Ishikawa (cell line): ENCODE measurements around the gene DPYSL4.

ENCODE experiments used
- CEBPB ChIP-seq: IDR thresholded peaks from 2 replicates; pipeline ENCODE4 v1.6.1; 2012
- CREB1 ChIP-seq: IDR thresholded peaks from 2 replicates; pipeline ENCODE4 v1.6.1; 2012; ENCODE audit warnings: low read depth
- EP300 ChIP-seq: IDR thresholded peaks from 2 replicates; pipeline ENCODE4 v1.6.1; 2012; ENCODE audit warnings: borderline replicate concordance
- FOXM1 ChIP-seq: IDR thresholded peaks from 2 replicates; pipeline ENCODE4 v1.6.1; 2012; ENCODE audit warnings: low read depth, borderline replicate concordance
- MAX ChIP-seq: IDR thresholded peaks from 2 replicates; pipeline ENCODE4 v1.6.1; 2012
- NFIC ChIP-seq: IDR thresholded peaks from 2 replicates; pipeline ENCODE4 v1.6.1; 2012
- RAD21 ChIP-seq: IDR thresholded peaks from 2 replicates; pipeline ENCODE4 v1.6.1; 2012; ENCODE audit warnings: low read depth
- REST ChIP-seq: IDR thresholded peaks from 2 replicates; pipeline ENCODE4 v1.6.1; 2012; ENCODE audit warnings: low read depth, mild to moderate bottlenecking
- TAF1 ChIP-seq: IDR thresholded peaks from 2 replicates; pipeline ENCODE4 v1.6.1; 2012; ENCODE audit warnings: low read depth, mild to moderate bottlenecking
- TEAD4 ChIP-seq: IDR thresholded peaks from 2 replicates; pipeline ENCODE4 v1.6.1; 2012
- USF1 ChIP-seq: IDR thresholded peaks from 2 replicates; pipeline ENCODE4 v1.6.1; 2012
- YY1 ChIP-seq: IDR thresholded peaks from 2 replicates; pipeline ENCODE4 v1.6.1; 2012; ENCODE audit warnings: low read depth

GRCh38 chr10:132175408-132175807 lies 11.3 kb upstream of the DPYSL4 start:
- TF ChIP-seq EP300 (no peak), FOXM1 (no peak), RAD21 (no peak), TAF1 (no peak), USF1 (no peak), TEAD4 (no peak), CEBPB (no peak), CREB1 (no peak), YY1 (no peak), MAX (no peak), NFIC (no peak), REST (no peak)
